Measurements from ENCODE around the gene AGA.

The AGA gene

GRCh38 chr4:177444911-177445736, 2.9 kb upstream of the AGA start:
- DNase-seq, result no peak

DNA sequence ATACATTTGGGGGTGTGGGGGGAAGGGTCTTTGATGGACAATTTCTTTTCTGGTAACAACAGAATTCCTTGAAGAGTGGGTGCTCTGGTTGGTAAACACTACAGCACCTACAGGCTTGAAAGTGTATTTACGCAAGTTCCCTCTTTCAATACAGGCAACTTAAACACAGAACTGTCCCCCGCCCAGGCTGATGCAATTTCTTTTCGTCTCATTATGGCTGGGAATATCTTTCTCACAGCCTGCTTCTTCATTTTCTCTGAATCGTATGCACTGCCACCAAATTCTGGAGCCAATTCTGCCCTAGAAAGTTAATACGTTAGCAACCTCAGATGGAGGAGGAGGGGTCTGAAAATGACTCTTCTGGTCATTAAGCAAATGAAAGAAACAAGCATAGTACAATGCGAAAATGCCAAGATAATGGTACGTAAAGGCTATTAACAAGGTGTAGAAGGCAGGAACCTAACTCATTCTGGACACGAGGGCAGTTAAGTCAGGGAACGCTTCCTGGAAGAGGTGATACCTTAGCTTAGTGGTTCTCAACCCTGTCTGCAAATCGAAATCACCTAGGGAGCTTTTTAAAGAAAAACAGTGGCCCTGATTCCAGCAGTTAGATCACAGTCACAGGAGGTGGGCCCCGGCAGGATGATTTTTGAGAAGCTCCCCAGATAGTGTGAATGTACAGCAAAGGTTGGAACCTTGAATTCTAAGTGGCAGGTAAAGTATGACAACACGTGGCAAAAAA, 1.0 kb downstream of the AGA start:
- no peak for DNase-seq

DNA sequence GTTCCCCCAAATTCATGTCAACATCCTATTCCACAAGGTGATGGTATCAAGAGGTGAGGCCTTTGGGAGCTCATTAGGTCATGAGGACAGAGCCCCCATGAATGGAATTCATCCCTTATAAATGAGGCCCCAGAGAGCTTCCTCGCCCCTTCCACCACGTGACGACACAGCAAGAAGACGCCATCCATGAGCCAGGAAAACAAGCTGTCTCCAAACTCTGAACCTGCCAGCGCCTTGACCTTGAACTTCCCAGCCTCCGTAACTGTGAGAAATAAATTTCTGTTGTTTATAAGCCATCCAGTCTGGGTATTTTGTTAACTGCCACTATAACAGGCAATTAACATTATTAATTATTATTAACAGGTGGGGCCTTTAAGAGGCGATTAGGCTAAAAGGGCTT, 5.8 kb downstream of the AGA start:
- DNase-seq, result no peak

- no peak for DNase-seq
These were observed 7.6 kb downstream of the AGA start for GRCh38 chr4:177434667-177435066.

DNA sequence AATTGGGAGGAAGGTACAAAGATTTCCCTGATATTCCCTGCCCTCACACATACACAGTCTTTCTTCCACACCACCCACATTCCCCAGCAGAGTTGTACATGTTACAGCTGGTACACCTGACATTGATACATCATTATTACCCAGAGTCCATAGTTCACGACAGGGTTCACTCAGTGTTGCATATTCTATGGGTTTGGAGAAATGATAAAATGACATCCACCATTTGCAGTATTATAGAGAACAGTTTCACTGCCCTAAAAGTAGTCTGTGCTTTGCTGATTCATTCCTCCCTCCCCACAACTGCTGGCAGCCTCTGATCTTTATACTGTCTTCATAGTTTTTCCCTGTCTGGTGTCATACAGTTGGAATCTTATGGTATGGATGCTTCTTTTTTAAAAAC, 15.0 kb downstream of the AGA start:
- DNase-seq, result no peak

GRCh38 chr4:177419434-177419833, 22.8 kb downstream of the AGA start:
- DNase-seq, result no peak

- no peak for DNase-seq
These were observed 28.6 kb downstream of the AGA start for GRCh38 chr4:177413656-177414055.

GRCh38 chr4:177413076-177413475, 29.2 kb downstream of the AGA start:
- no peak for DNase-seq

DNA sequence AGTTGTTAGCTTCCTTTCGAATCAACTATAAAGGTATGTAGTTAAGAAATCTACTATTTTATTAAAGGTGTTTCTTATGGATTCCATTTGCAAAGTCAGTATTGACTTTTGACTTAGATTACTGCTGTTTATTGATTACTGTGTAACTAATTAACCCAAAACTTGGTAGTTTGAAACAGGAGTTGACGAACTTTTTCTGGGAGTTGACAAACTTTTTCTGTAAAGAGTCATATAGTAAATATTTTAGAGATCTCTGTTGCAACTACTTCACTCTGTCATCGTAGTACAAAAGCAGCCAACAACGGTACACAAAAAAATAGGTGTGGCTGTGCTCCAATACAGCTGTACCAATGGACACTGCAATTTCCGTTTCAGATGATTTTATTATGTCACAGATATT, 30.2 kb downstream of the AGA start:
- no peak for DNase-seq

DNA sequence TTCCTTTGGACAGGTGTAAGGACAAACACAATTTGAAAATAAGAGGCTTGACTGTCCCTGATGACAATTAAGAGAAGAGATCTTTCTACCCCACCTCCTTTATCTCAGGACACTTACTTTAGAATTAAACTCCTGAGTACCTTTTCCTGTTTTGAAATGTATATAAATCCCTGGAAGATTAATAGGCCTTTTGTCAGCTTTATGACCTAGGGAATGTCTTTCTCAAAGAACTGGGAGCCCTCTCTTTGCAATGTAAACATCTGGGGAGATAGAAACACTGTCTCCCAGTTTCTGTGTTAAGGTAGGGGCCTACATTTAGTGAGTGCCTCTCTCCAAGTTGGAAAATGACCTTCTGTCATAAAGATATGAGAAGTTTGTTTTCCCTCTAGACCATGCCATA, 31.7 kb downstream of the AGA start:
- DNase-seq, result no peak

DNA sequence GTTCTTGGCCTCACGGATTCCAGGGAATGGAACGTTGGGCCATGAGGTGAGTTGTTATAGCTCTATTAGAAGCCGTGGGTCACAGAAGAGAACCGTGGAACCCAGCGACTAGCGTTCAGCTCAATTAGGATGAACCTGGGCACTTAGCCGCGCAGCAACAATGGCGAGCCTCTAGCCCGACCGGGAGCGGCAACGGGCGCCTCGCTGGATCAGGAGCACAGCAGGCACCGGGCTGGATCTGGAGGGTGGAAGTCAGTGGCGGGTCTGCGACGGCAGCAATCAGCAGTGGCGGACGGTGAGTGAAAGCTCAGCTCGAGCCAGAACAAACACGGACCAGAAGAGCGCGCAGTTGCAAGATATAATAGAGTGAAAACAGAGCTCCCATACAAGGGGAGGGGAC, 34.2 kb downstream of the AGA start:
- no peak for DNase-seq

GRCh38 chr4:177405508-177405907, 36.7 kb downstream of the AGA start:
- DNase-seq, result no peak

GRCh38 chr4:177404986-177405385, 37.3 kb downstream of the AGA start:
- DNase-seq, result no peak

GRCh38 chr4:177404342-177404741, 37.9 kb downstream of the AGA start:
- no peak for DNase-seq

DNA sequence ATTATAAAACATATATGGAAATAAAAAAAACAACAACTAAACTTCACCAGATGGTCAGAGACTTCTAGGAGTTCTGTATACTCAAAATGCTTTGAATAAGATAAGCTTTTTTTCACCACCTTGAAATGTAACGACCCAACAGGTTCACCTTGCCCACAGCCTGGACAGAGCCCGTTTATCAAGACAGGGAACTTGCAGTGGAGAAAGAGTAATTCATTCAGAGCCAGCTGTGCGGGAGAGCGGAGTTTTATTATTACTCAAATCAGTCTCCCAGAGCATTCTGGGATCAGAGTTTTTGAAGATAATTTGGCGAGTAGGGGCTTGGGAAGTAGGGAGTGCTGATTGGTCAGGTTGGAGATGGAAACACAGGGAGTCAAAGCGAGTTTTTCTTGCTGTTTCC, 38.5 kb downstream of the AGA start:
- no peak for DNase-seq

GRCh38 chr4:177401658-177402273, 40.5 kb downstream of the AGA start:
- DNase-seq, result no peak

GRCh38 chr4:177400030-177400429, 42.2 kb downstream of the AGA start:
- DNase-seq, result no peak

GRCh38 chr4:177396352-177396751, 45.9 kb downstream of the AGA start:
- DNase-seq, result no peak

DNA sequence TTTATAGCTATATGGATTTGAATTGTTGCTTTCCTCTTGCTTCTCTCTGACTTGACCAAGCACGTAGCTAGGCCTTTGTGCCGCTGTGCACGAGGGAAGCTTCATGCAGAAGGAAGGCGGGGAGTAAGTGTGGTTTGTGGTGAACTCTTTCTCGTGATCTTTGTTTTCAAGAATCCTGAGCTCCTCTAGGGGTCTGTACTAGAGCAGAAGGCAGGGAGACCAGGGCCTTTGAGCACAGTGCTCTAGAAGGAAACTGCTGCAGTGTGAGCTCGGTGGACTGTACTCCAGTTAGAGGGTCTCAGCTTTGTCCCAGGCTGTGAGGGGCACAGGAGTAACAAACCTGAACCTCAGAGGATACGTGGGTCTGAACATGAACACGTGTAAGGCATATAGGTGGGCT, 49.0 kb downstream of the AGA start:
- no peak for DNase-seq

- DNase-seq, result no peak
These were observed 50.3 kb downstream of the AGA start for GRCh38 chr4:177391953-177392352.

DNA sequence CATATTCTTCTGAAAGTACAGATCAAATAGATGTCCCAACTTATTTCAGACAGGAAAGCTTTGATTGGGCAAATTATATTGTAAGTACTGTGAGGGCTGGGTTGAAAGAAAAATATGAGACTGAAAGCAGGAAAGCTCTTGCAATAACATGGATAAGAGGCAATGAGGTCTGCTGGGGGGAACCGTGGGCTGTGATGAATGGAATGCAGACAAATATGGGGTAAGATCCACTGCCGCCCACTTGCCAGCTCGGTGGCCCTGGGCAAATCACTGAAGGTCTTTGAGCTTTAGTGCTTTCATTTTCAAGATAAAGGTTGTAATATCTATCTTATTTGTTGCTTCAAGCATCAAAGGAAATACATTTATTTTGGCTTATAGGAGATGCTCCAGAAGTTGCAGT, 51.0 kb downstream of the AGA start:
- no peak for DNase-seq

DNA sequence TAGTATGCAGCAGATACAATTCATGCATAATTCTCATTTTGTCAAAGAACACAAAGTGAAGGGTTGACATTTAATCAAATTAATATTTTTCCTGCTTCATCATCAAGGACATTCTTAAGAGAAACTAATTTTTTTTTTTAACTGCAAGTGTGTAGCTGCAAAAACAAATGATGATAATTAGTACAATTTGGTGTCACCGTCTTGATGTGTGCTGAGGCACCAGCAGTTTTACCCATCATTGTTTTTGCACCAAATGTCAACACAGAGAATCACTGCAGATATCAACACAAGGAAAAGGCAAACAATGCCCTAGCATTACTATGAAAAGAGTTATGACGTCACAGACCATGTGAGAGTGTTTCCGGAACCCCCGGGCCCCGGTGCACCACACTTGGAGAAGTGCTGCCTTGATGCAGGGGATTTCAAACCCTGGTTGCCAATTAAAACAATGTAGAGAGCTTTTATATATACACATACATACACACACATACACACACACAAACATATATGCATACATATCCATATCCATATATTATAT, 55.9 kb downstream of the AGA start:
- DNase-seq, result peak; percentile 19 to 37

DNA sequence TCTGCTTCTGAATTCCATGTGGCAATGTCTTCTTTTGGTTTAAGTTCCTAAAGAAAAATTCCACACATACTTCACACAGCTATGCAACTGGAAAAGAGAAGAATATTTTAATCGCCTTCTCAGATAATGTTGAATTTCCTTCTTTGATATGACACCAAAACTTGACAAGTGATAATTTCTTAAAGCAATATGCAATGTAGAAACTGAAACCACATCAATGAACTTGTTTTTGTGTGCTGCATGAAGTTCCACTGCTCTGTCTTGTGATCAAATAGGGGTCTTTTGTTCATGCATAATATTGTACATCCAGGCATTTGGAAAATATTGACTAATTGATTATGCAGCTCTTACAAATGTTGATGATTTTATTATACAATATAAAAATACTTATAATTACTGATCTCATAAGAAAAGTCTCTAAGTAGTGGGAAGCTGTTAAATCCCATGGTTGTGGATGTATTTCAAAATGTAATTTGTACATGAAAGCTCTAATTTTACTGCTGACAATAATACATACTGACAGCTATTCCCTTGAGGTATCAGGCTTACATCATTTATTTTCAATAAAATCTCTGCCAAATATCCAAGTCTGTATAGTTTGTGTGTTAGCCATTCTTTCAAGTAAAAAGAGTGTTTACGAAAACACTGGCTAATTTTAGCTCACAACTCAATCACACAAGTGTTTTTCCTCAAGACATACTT, 56.5 kb downstream of the AGA start:
- no peak for DNase-seq

Data from SHP77 (cell line).